HG03442 (cell line): ENCODE measurements around the gene NEK2.
"Not testable (repeated sequence)": the region's sequence is repeated elsewhere in the genome, so short reads cannot be mapped to it uniquely, and the experiment has no call there.

Experiments used
- ATAC-seq: cut with Tn5 transposase; IDR thresholded peaks from one replicate; pipeline ENCODE4 v1.9.1; 2021; ENCODE audit warnings: mild to moderate bottlenecking, moderate library complexity; ENCODE audit not compliant: unreplicated experiment

The NEK2 gene

DNA sequence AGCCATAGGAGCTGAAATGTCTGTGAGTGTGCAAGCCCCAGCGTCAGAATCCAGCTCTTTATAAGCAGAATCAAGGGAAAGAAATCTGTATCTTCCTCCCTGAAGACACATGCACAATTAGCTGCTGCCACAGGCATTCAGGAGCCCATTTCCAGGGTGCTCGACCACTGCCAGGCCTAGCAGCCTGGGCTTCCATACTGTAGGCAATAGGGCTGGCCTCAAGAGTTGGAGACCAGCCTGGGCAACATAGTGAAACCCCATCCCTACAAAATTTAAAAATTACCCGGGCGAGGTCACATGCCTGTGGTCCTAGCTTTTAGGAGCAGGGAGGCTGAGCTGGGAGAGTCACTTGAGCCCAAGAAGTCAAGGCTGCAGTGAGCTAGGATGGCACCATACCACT is 41.0 kb downstream of the NEK2 start:
- no peak for ATAC-seq

DNA sequence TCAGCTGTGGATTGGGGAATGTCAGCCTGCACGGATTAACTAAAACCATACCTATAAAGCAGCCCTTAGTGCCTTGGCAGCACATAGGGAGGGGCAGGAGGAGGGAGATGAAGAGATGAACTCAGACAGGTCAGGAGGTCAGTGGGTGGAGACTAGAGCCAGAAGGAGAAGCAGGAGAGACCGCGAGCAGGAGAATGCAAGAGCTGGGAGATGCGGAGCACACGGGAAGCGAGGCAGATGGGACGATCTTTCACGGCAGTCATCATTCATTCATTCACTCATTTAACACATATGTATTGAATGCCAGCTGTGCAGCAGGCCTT is 41.9 kb downstream of the NEK2 start:
- no peak for ATAC-seq

DNA sequence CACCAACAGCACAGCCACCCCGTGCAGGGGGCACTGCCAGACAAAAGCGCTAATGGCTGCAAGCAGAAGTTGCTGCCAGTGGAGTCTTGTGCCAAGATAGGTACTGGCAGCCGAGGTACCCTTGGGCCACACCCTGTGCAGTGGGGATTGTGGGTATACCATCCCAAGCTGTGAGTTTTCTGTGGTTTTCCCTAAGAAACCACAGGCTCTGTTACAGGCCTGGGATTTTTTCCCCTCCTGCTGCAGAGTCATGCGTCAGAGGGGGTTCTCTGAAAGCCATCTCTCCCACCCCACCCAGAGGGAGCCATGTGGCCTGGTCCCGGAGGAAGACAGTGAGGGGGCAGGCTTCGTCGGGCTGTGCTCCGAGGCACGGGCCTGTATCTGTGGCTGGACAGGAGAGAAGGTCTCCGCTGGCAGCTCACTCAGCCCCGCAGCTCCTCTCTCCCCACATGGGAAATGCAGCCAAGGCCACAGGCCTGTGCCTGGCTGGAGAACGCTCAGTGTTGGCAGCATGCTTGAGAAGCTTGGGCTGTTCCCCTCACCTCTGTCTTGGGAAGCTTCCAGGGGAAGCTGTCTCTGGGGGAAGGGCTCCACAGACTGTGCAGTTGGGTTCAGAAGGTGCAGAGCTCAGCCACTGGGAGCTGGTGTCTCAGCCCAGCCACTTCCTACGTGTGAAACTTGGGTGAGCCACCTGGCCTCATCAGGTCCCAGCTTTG is 42.5 kb downstream of the NEK2 start:
- ATAC-seq: peak; percentile 27

DNA sequence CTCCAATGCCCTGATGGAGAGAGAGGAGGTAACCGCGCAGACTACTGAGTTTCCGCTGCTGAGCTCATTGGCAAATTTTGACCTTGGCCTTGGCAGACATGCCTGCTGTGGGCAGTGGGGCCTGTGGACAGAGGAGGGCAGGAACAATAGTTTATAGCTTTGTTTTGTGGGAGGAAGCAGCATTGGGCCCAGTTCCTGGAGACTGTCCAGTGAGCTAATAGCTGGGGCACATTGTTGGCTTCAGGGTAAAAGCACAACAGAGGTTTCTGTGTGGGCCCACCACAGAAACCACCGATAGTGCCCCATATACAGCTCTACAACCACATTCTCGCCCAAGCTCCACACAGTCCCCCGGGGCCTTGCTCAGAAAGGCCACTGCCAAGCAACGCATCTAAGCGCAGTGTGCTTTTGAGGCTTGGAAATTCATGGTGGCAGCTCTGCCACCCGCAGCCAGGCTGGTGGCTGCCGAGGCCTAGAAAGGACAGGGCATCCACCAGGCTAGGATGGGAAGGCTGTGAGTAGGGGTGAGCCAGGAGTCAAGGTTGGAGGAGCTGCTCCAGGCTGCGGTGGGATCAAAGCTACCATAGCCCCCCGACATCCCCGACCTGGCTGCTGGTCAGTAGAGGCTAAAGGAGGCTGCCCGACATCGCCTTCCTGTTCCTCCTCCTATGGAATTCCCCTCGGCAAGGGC is 43.2 kb downstream of the NEK2 start:
- ATAC-seq: peak; percentile 63

GRCh38 chr1:211631168-211631567 is 44.3 kb downstream of the NEK2 start:
- no peak for ATAC-seq

GRCh38 chr1:211630236-211631081 is 45.0 kb downstream of the NEK2 start:
- ATAC-seq: no peak

DNA sequence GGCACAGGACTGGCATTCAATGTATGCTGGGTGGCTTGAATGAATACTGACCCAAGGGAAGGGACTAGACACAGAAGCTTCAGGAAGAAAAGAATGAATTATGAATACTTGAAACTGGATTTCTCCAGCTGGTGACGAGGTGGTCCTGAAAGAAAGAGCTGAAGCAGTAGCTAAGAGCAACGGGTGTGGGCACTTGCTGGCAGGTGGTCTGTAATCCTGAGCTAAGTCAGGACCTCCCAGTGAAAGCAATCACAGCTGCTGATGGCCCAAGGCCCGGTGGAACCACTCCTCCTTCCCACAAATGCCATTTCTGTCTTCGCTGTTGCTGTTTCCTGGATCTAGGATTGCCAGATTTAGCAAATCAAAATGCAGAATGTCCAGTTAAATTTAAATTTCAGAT is 47.0 kb downstream of the NEK2 start:
- ATAC-seq: no peak

DNA sequence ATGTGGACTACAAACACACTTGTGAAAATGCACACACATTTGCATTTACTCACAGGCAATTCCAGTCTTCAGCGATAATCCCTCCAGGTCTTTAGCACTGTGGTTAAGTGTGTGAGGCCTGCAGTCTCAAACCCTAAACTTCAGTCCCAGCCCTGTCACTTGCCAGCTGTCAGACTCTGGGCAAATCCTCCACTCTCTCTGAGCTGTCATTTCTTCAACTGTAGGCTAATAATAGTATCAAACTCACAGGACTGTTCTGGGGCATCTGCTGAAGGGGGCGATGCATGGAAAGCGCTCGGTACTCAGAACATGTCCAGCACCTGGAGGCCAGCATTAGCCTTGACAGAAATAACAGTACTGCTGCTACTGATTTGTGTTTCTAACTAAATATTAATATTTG is 48.2 kb downstream of the NEK2 start:
- ATAC-seq: no peak

DNA sequence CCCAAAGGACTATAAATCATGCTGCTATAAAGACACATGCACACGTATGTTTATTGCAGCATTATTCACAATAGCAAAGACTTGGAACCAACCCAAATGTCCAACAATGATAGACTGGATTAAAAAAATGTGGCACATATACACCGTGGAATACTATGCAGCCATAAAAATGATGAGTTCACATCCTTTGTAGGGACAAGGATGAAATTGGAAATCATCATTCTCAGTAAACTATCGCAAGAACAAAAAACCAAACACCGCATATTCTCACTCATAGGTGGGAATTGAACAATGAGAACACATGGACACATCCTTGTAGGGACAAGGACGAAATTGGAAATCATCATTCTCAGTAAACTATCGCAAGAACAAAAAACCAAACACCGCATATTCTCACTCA is 49.6 kb downstream of the NEK2 start:
- not testable (repeated sequence) for ATAC-seq

DNA sequence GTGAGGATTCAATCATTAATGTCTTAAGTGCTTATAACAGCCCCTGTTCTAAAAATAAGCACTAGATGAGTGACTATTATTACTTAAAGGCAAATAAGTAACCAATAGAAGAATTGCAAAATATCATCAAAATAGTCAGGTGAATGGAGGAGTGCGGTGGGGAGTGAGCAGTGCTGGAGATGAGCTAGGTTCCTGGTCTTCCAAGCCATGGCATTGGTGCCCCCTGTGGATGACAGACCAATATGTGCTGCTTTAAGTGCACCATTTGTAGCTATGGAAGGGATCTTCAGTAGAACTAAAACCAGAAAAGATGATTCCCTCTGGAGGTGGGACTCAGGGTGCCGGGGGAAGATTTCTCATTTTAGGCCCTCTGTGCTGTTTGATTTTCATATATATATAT is 50.4 kb downstream of the NEK2 start:
- no peak for ATAC-seq

DNA sequence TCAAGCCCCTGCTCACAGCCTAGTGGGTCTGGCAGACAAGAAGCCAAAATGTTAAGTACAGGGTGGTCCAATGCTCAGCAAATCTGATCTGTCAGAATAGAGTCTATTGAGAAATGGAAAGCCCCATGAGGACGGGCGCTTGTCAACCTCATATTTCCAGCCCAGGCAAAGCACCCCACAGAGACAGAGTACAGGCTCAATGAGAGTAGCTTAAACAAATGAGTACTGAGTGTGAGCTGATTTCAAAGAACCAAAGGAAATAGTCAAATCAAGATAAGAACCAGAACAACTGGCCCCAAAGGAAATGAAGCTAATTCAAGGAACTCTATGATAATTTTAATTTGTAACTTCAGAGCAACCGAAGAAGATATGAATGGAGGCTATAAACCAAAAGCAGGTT is 51.9 kb downstream of the NEK2 start:
- no peak for ATAC-seq

DNA sequence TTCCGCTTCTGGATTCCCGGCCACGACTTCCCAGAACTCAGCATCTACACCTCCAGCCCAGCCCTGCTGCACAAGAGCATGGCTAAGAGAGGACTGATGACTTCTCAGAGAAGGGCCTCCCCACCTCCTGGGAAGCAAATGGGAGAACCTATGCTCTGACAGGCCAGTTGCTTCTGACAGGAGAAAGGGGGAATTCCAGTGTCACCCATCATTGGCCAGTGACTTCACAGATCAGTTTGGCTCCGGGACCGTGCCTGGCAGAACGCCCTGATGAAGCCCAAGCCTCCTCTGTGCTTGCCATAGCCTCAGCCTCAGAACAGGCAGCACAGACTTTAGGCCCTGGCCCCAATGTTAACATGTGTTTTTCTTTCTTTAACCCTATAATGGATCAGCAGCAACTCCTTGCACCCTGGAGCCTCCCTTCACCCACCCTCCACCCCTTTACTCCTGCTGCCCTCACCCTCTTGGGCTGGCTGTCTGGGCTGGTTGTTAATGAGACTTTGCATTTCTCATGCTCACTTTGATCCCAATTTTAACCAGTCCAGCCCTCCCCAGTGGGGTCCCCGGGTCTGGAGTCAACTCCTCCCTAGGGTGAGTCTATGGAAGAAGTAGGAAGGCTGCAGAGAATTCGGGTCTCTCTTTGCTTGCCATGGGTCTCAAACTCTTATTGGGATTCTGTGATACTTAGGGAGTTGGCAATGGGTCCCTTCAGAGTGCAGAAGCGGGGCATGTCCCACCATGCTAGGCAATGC is 53.8 kb downstream of the NEK2 start:
- no peak for ATAC-seq

GRCh38 chr1:211620097-211620496 is 55.3 kb downstream of the NEK2 start:
- ATAC-seq: no peak

- ATAC-seq: no peak
Observed at GRCh38 chr1:211619033-211619996, 56.1 kb downstream of the NEK2 start.

DNA sequence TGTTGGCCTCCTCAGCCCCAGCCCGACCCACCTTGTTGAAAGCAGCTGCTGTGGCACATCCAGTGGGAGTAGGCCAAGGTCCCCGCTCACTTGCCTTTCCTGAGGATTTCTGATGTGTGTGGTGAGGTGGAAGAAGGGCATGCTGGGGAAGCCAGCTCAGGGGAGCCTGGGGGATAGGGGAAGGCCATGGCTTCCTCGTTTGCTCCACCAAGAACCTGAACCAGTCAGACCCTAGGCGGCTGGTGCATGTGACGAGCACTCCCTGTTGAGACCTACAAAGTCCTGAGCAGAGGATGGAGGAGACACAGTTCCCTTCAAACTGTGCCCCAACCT is 58.5 kb downstream of the NEK2 start:
- ATAC-seq: no peak

DNA sequence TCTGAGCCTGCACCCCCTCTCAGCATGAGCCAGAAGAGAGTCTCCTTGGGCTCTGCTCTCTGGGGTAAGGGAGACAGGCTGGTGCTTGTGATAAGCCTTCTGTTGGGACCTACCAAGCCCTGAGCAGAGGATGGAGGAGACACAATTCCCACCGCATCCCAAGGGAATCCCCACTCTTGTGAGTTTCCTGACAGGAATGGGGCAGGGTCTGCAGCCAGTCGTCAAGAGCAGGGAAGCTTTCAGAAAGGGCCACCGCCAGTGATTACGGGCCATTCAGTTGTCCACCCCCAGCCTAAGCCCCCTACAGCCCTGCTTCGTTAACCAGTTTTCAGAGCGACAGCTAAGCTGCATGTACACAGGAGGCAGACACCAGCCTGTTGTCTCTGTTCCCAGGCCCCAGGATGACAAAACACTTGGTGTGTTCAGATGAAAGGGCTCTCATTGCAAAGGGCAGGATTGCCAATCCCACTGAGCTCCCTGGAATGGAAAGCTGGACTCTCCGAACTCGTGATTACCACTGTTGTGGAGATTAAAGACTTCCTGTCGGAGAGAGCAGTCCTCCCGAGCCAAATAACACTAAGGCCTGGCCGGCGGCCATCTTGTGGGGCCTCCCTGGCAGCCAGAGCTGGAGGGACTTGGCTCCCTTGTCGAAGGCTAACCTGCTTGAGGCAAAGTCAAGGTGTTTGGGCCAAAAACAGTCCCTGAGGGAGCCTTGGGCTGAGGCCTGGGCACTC is 59.0 kb downstream of the NEK2 start:
- ATAC-seq: no peak

- ATAC-seq: no peak
Observed at GRCh38 chr1:211614615-211615014, 60.8 kb downstream of the NEK2 start.

- ATAC-seq: no peak
Observed at GRCh38 chr1:211613951-211614350, 61.5 kb downstream of the NEK2 start.

DNA sequence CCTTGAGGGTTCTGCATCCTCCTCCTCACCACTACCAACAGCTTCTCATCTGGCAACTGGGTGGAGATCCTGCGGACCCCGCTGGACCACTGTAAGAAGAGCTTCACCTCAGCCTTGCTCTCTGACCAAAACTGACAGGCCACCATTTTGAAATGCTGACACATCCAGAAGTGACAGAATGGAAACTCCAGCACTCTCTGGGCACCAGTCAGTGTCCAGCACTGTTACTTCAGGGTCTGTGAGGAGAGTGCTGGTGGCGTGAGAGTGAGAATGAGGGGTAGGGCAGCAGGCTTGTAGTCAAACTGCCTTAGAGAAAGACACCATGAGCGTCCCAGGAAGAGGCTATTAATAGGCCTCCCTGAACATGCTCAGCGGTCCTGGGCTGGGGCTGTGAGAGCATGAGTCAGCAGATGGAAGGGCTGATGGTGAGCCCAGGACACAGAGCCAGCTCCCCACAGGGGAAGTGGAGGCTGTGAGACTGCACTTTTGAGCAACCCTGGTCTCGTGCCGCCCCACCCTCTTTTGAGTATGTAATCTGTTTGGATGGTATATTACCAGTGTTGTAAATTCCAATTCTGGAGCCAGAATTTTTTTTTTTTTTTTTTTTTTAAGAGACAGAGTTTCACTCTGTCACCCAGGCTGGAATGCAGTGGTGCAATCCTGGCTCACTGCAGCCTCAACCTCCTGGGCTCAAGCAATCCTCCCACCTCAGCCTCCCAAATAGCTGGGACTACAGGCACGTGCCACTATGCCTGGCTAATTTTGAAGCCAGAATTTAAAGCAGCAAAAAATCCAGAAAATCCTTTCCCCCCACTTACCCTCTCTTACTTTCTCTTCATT is 62.1 kb downstream of the NEK2 start:
- ATAC-seq: peak; percentile 49
